ENCODE measurements around the gene FLYWCH1.

FLYWCH1 gene

GRCh38 chr16:2970563-2970962, 58.8 kb downstream of the FLYWCH1 start:
- DNase-seq: no peak

DNA sequence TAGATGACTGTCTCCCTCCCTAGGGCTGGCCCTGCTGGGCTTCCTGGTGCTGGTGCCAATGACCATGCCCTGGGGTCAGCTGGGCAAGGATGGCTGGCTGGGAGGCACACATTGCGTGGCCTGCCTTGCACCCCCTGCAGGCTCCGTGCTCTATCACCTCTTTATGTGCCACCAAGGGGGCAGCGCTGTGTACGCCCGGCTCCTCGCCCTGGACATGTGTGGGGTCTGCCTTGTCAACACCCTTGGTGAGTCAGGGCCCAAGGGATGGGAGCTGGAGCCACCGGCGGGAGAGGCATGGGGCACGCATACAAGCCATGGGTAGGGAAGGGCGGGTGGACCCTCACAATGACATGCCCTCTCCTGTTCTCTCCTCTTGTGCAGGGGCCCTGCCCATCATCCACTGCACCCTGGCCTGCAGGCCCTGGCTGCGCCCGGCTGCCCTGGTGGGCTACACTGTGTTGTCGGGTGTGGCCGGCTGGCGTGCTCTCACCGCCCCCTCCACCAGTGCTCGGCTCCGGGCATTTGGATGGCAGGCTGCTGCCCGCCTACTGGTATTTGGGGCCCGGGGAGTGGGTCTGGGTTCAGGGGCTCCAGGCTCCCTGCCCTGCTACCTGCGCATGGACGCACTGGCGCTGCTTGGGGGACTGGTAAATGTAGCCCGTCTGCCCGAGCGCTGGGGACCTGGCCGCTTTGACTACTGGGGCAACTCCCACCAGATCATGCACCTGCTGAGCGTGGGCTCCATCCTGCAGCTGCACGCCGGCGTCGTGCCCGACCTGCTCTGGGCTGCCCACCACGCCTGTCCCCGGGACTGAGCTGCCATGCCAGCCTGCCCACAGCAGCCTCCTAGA, 59.6 kb downstream of the FLYWCH1 start:
- DNase-seq: no peak

DNA sequence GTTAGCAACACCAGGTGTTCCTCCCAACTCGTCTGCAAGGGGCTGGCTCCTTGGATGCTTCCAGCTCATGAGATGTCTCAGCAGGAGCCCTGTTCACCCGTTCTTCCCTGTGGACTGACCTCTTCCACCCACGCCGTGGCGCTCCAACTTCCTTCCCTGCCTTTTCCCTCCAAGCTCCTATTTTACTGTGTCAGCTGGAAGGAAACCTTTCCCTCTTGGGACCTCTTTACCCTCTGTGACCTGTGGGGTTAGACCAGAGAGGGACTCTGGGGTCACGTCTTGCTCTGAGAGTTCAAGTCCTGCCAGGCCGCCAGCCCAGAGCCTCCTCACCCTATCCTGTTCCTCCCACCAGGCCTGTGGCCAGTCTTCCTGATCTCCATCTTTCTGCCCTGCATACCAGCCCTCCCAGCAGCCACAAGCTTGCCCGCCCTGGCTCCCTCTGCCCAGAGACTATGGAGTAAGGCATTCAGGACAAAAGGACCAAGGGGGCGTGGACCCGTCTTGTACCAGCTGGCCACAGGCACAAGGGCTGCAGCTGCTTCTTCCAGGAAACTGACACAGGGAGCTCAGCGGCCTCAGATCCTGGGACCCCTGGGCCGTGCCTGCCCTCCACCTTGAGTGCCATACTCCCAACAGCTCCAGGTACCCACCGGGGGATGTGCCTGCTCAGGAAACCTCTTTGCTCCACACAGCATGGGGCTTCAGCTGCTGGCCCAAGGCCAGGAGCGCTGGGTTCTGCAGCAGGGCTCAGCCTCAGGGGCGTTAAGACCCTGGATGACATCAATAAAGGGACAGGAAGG, 60.5 kb downstream of the FLYWCH1 start:
- DNase-seq: no peak

- no peak for DNase-seq
Observed at GRCh38 chr16:2973093-2973492, 61.4 kb downstream of the FLYWCH1 start.

- DNase-seq: no peak
Observed at GRCh38 chr16:2973605-2974318, 62.0 kb downstream of the FLYWCH1 start.

- DNase-seq: no peak
Observed at GRCh38 chr16:2974319-2975056, 62.8 kb downstream of the FLYWCH1 start.

DNA sequence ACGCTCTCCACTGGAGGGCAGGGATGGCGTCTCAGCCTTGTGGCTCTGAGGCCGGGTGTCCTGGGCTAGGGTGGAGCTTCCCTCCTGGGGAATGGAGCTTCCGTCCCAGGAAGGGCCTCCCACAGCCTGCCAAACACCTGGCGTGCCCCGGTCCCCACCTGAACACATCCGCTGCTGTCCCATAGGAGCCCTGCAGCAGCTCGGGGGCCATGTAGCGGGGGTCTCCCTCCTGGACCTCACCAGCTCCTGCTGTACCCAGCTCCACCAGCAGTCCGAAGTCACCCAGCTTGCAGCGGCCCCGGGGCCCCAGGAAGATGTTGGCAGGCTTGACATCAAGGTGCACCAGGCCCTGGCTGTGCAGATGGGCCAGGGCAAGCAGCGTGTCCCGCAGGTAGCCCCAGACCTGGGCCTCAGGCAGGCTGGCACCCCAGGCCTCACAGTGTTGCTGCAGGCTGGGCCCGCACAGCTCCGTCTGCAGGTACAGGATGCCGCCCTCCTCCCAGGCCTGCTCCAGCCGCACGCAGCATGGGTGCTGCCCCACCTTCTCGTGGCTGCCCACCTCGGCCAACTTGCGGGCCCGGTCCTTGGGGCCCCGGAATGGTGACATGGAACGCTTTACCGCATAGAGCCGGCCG, 63.5 kb downstream of the FLYWCH1 start:
- DNase-seq: no peak

GRCh38 chr16:2976201-2976600, 64.5 kb downstream of the FLYWCH1 start:
- no peak for DNase-seq

DNA sequence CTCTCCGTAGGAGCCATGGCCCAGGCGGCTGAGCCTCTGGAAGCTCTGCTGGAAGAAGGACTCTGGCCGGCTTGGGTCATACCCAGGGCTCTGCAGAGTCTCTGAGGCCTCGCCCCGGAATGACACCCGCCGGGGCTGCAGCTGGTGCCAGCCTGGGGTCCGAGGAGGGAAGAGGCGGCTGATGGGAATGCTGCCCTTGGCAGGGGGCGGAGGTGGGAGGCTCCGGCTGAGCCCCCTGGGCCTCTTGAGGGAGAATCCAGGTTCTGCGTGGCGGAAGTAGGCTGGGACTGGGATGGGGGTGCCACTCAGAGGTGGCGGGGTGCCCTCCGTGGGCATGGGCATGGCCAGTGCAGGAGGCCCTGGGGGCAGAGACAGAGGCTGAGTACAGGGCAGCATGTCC, 64.9 kb downstream of the FLYWCH1 start:
- DNase-seq: no peak

- no peak for DNase-seq
Observed at GRCh38 chr16:2977440-2977839, 65.7 kb downstream of the FLYWCH1 start.

DNA sequence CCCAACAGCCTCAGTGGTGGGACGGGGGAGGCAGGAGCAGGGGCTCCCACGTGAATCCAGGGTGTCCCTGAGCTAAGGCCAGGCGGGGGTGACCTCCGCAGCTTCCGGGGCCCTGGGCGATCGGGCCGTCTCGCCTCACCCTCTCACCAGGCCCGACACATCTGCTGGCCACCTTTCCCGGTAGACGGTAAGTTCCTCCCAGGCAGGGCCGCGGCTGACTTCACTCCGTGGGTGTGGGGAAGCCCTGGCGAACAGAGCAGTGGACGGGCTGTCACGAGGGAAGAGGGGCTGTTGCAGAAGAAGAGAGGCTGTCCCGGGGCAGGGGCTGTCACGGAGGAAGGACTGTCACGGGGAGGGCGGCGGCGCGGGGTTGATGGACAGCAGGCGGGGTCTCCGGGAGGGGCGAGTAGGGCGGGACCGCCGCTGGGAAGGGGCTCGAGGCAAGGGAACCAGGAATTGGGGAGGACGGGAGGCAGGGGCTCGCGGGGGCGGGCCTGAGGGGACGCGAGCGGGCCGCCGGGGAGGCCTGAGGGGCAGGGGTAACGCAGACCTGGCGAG, 68.0 kb downstream of the FLYWCH1 start:
- DNase-seq: no peak

GRCh38 chr16:2980227-2981176, 68.8 kb downstream of the FLYWCH1 start, which contains the start of gene PKMYT1:
Gene PKMYT1, minus strand, starts transcription at chr16:2980446. Its CDS starts 789 bp downstream, at chr16:2979657.
- peak; percentile 93 to 94 for DNase-seq

GRCh38 chr16:2981177-2981898, 69.6 kb downstream of the FLYWCH1 start:
- DNase-seq: no peak

DNA sequence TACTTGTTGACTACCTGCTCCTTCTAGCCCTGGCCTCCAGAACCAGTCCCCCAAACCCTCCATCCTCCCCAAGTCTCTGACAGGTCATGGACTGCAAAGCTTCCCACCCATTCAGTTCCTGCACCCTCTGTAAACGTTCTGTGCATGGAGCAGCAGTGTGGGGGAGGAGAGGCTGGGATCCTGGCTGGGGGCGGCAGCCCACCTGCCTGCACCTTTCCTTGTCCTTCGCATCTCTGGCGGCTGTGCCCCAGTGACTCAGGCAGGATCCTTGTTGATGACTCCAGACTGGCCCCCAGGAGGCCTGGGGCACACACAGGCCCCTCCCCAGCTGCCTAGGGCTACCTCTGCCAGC, 70.1 kb downstream of the FLYWCH1 start:
- DNase-seq: no peak

DNA sequence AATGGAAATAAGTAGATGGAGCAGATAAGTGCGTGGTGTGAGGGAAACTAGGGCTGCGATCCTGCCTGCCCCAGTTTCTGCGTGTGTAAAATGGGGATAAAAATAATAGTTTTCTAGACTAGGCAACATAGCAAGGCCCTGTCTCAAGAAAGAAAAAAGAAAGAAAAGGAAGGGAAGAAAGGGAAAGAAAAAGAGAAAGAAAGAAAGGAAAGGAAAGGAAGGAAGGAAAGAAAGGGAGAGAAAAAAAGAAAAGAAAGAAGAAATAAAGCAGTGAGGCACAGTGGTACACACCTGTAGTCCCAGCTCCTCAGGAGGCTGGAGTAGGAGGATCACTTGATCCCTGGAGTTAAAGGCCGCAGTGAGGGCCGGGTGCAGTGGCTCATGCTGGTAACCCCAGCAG, 70.7 kb downstream of the FLYWCH1 start:
- no peak for DNase-seq

DNA sequence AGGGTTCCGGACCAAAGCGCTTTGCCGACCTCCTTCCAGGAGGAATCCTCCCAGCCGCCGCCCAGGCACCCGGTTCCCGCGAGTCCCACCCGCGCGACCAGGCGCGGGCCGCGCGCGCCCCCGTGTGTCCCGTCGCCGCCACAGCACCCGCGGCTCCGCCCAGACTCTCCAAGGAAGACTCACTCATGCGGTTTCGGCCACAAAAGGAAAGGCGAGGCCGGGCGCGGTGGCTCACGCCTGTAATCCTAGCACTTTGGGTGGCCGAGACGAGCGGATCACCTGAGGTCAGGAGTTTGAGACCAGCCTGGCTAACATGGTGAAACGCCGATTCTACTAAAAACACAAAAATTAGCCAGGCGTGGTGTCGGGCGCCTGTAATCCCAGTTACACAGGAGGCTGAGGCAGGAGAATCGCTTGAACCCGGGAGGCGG, 72.0 kb downstream of the FLYWCH1 start:
- peak; percentile 59 to 63 for DNase-seq

GRCh38 chr16:2985462-2985861, 73.7 kb downstream of the FLYWCH1 start:
- DNase-seq: no peak

DNA sequence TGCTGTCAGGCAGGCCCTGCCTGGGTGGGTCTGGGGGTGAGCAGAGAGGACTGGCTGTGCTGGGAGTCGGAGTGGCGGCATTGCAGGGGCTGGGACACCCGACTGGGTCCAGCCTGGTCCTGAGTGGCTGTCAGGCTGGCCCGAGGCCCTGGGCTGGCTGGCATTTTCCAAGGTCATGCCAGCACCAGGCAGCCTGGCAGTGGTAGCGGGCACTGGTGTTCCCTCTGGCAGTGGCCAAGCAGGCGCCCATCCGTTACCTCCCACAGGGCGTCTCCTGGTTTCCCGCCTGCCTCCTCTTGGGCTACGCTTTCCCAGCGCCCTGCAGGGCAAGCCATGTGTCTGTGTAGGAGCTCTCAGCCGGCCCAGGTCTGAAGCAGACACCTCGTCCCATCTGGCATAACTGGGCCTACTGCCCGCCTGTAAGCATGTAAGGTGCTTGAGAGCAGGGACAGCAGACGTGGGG, 74.2 kb downstream of the FLYWCH1 start:
- DNase-seq: no peak

DNA sequence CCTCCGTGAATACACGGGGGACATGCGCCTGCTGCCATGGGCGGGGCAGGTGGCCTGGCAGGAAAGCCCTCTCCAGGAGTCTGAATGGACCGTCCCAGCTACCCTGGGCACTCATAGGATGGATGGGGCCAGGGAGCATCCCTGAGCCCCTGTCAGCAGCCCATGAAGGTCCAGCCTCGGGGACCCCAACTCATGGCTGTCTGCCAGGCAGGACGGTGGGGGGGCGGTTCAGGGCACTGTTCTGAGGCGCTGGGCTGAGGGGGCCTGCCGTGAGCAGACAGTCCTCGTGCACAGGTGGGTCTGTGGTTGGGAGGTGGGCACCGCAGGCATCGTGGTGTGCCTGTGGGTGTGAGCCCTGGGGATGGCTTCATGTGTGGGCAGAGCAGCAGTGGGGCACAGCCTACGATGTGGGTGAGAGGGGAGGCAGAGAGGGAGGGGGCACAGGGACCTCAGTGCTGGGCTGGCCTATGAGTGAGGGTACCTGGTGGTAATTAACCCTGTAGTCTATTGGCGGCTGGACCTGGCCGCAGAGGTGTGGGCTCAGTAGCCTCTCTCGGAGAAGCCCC, 75.0 kb downstream of the FLYWCH1 start:
- no peak for DNase-seq
